Activated T-cell treated with anti-CD3 and anti-CD28 coated beads for 48 hours (primary cell): ENCODE results near the gene C4BPA.

Experiments used
- DNase-seq: peaks from one replicate; pipeline ENCODE4 v3.0.0-alpha.2; 2020; ENCODE audit warnings: low read depth

Gene C4BPA

GRCh38 chr1:207124389-207124788 lies 20.4 kb downstream of the C4BPA start:
- DNase-seq = no peak

GRCh38 chr1:207128336-207128921 lies 24.4 kb downstream of the C4BPA start:
- DNase-seq = no peak

GRCh38 chr1:207129053-207129452 lies 25.0 kb downstream of the C4BPA start:
- DNase-seq = no peak

GRCh38 chr1:207130252-207131036 lies 26.4 kb downstream of the C4BPA start:
- no peak for DNase-seq

- DNase-seq = no peak
Measured at GRCh38 chr1:207131163-207131562, 27.1 kb downstream of the C4BPA start.

- DNase-seq = no peak
Measured at GRCh38 chr1:207134581-207134980, 30.5 kb downstream of the C4BPA start.

GRCh38 chr1:207139616-207140015 lies 35.6 kb downstream of the C4BPA start:
- DNase-seq = no peak

GRCh38 chr1:207140536-207140935 lies 36.5 kb downstream of the C4BPA start:
- DNase-seq = no peak

GRCh38 chr1:207145401-207146058 lies 41.5 kb downstream of the C4BPA start:
- DNase-seq = no peak

GRCh38 chr1:207151920-207152319 lies 47.9 kb downstream of the C4BPA start:
- no peak for DNase-seq

GRCh38 chr1:207152792-207153468 lies 48.9 kb downstream of the C4BPA start:
- no peak for DNase-seq

GRCh38 chr1:207155028-207155427 lies 51.0 kb downstream of the C4BPA start:
- DNase-seq = no peak

GRCh38 chr1:207156095-207156494 lies 52.1 kb downstream of the C4BPA start:
- DNase-seq = no peak

- DNase-seq = no peak
Measured at GRCh38 chr1:207156826-207157225, 52.8 kb downstream of the C4BPA start.

GRCh38 chr1:207164086-207164485 lies 60.1 kb downstream of the C4BPA start:
- no peak for DNase-seq

- no peak for DNase-seq
Measured at GRCh38 chr1:207172321-207172720, 68.3 kb downstream of the C4BPA start.

- DNase-seq = no peak
Measured at GRCh38 chr1:207172885-207173284, 68.9 kb downstream of the C4BPA start.

GRCh38 chr1:207173396-207173795 lies 69.4 kb downstream of the C4BPA start:
- no peak for DNase-seq

- no peak for DNase-seq
Measured at GRCh38 chr1:207174913-207175312, 70.9 kb downstream of the C4BPA start.

- no peak for DNase-seq
Measured at GRCh38 chr1:207179036-207179435, 75.0 kb downstream of the C4BPA start.

GRCh38 chr1:207181847-207182246 lies 77.8 kb downstream of the C4BPA start:
- DNase-seq = no peak

GRCh38 chr1:207186503-207186902 lies 82.5 kb downstream of the C4BPA start:
- DNase-seq = no peak

- no peak for DNase-seq
Measured at GRCh38 chr1:207188901-207189300, 84.9 kb downstream of the C4BPA start.
